C4-2B (cell line): Measurements from ENCODE around the gene TMEM186.

Source experiments
- ZFX ChIP-seq: fragments of 450-650 bp; IDR thresholded peaks from 2 replicates; pipeline ENCODE4 v1.6.1; 2017
- TF ChIP-seq, protein P1 (sequence below): fragments of 450-650 bp; conservative IDR thresholded peaks from 2 replicates; pipeline ENCODE4 v1.5.1; 2017; ENCODE audit warnings: mild to moderate bottlenecking

- TF ChIP-seq, protein P1, sequence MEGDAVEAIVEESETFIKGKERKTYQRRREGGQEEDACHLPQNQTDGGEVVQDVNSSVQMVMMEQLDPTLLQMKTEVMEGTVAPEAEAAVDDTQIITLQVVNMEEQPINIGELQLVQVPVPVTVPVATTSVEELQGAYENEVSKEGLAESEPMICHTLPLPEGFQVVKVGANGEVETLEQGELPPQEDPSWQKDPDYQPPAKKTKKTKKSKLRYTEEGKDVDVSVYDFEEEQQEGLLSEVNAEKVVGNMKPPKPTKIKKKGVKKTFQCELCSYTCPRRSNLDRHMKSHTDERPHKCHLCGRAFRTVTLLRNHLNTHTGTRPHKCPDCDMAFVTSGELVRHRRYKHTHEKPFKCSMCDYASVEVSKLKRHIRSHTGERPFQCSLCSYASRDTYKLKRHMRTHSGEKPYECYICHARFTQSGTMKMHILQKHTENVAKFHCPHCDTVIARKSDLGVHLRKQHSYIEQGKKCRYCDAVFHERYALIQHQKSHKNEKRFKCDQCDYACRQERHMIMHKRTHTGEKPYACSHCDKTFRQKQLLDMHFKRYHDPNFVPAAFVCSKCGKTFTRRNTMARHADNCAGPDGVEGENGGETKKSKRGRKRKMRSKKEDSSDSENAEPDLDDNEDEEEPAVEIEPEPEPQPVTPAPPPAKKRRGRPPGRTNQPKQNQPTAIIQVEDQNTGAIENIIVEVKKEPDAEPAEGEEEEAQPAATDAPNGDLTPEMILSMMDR: no peak
- no peak for TF ChIP-seq ZFX
Measured at GRCh38 chr16:8781797-8782196, 15.6 kb downstream of the TMEM186 start.
